HepG2 (cell line): ENCODE measurements around the gene SAA1. TPM values are rescaled to one million over a fixed set of nuclear protein-coding genes. Genes with fewer than 3 reads are reported as not detected.

Source experiments
- ATAC-seq: fragments of 200-7000 bp; cut with Tn5 transposase; 3 replicates; pipeline ENCODE4 v1.9.1; 2020; ENCODE audit warnings: mild to moderate bottlenecking, moderate library complexity
- BruUV-seq: library from RNA; stranded (reverse); fragments of 400-500 nt; replicated peaks from 2 replicates; lab custom pipeline; 2021; lab: Mats Ljungman, UMichigan
- CTCF ChIA-PET: fragments of 300-600 bp; formaldehyde crosslinking; extraction: SDS; loops from one replicate; lab custom pipeline; 2021; ENCODE audit warnings: low total read pairs, inconsistent platforms, low intra/inter-chr PET ratio; lab: Yijun Ruan, JAX
- POLR2A ChIA-PET: fragments of 350-600 bp; sonication (Branson Sonifier 250); formaldehyde crosslinking; loops from one replicate; lab custom pipeline; 2020; ENCODE audit warnings: antibody characterized with exemption, inconsistent platforms; lab: Yijun Ruan, JAX
- DNase-seq: peaks from one replicate; pipeline ENCODE4 v3.0.0-alpha.2; 2015; ENCODE audit warnings: low spot score
- FAIRE-seq: peaks from 3 replicates; lab custom pipeline; 2011; peaks lifted over from hg19 to GRCh38; lab: Jason Lieb, UNC
- H2AFZ ChIP-seq: one replicate; pipeline ENCODE4 v1.6.1; 2011; ENCODE audit warnings: low read length, inconsistent platforms
- H3K27ac ChIP-seq: fragments of 300-600 bp; 3 replicates; pipeline ENCODE4 v1.8.0; 2011; ENCODE audit warnings: mixed run types, mild to moderate bottlenecking, mixed read lengths, low read length, inconsistent platforms; ENCODE audit not compliant: insufficient read depth; ENCODE audit errors: extremely low read length
- H3K27me3 ChIP-seq, 2 experiments: fragments of 200-600 bp in 1 of 2; 2 replicates in 1 of 2; 3 replicates in 1 of 2; pipeline versions ENCODE4 v1.6.0 to v1.8.0; 2011; ENCODE audit warnings: low read length in 2 of 2, mild to moderate bottlenecking in 2 of 2, moderate library complexity in 2 of 2, inconsistent platforms in 1 of 2; ENCODE audit not compliant: insufficient read depth in 2 of 2, control insufficient read depth in 1 of 2
- H3K36me3 ChIP-seq, 2 experiments: fragments of 200-600 bp in 1 of 2; replicated peaks in 1 of 2; 2 replicates in 1 of 2; 3 replicates in 1 of 2; pipeline versions ENCODE4 v1.5.1 to v1.8.0; 2011; ENCODE audit warnings: low read length in 2 of 2, inconsistent platforms in 1 of 2; ENCODE audit not compliant: insufficient read depth in 2 of 2, control insufficient read depth in 1 of 2
- H3K4me1 ChIP-seq: 2 replicates; pipeline ENCODE4 v1.5.1; 2012; ENCODE audit warnings: low read length, inconsistent platforms; ENCODE audit not compliant: insufficient read depth
- H3K4me2 ChIP-seq: 2 replicates; pipeline ENCODE4 v1.6.0; 2011; ENCODE audit warnings: low read depth, low read length, inconsistent platforms
- H3K4me3 ChIP-seq, 3 experiments: fragments of 200-600 bp in 1 of 3; sonication (generic), shearing (Covaris generic) in 1 of 3; replicated peaks in 1 of 3; 2 replicates each; pipeline ENCODE4 v1.5.1; 2011 to 2016; ENCODE audit warnings: low read length in 3 of 3, inconsistent platforms in 2 of 3, low read depth in 2 of 3, mild to moderate bottlenecking in 2 of 3, control low read depth in 1 of 3, mixed read lengths in 1 of 3; ENCODE audit not compliant: insufficient read depth in 1 of 3
- H3K79me2 ChIP-seq: one replicate; pipeline ENCODE4 v1.6.1; 2011; ENCODE audit warnings: low read length, inconsistent platforms; ENCODE audit not compliant: insufficient read depth
- H3K9ac ChIP-seq: 2 replicates; pipeline ENCODE4 v1.6.0; 2011; ENCODE audit warnings: mild to moderate bottlenecking, low read depth, low read length, inconsistent platforms; ENCODE audit not compliant: insufficient read depth
- H3K9me3 ChIP-seq: 2 replicates; pipeline ENCODE4 v1.5.1; 2012; ENCODE audit warnings: mild to moderate bottlenecking, low read length
- H4K20me1 ChIP-seq: 2 replicates; pipeline ENCODE4 v1.6.0; 2011; ENCODE audit warnings: inconsistent platforms, mild to moderate bottlenecking, low read length, moderate library complexity; ENCODE audit not compliant: insufficient read depth
- ATF4 ChIP-seq, 2 experiments: fragments of 450-650 bp in 1 of 2; sonication (generic) in 1 of 2; formaldehyde crosslinking; IDR thresholded peaks; 2 replicates each; pipeline versions ENCODE4 v1.5.0 to v1.8.0; 2020 to 2022; ENCODE audit warnings: mild to moderate bottlenecking in 1 of 2, missing genetic modification reagents in 1 of 2
- GABPA ChIP-seq, 2 experiments: IDR thresholded peaks; 2 replicates each; pipeline ENCODE4 v1.6.1; 2011 to 2016; ENCODE audit warnings: low read depth in 2 of 2, low read length in 1 of 2, missing biosample characterization in 1 of 2, missing genetic modification characterization in 1 of 2
- GABPB1 ChIP-seq: IDR thresholded peaks from 2 replicates; pipeline ENCODE4 v1.6.1; 2016; ENCODE audit warnings: mild to moderate bottlenecking, missing genetic modification reagents, moderate library complexity, missing compliant biosample characterization
- HOXA3 ChIP-seq: sonication (generic); formaldehyde crosslinking; IDR thresholded peaks from 2 replicates; pipeline ENCODE4 v1.5.0; 2020; ENCODE audit warnings: missing genetic modification reagents
- IKZF5 ChIP-seq: IDR thresholded peaks from 2 replicates; pipeline ENCODE4 v1.6.1; 2018; ENCODE audit warnings: missing genetic modification reagents, mild to moderate bottlenecking, missing compliant biosample characterization
- KLF11 ChIP-seq: IDR thresholded peaks from 2 replicates; pipeline ENCODE4 v1.6.1; 2016; ENCODE audit warnings: missing compliant biosample characterization
- MYC ChIP-seq: sonication (generic); formaldehyde crosslinking; IDR thresholded peaks from 2 replicates; pipeline ENCODE4 v1.9.0; 2021; ENCODE audit warnings: missing genetic modification reagents, borderline replicate concordance
- RBAK ChIP-seq: sonication (generic); formaldehyde crosslinking; IDR thresholded peaks from 2 replicates; pipeline ENCODE4 v1.5.1; 2020; ENCODE audit warnings: mild to moderate bottlenecking, missing genetic modification reagents
- REL ChIP-seq: sonication (generic); formaldehyde crosslinking; conservative IDR thresholded peaks from 2 replicates; pipeline ENCODE4 v1.8.0; 2022; ENCODE audit warnings: mild to moderate bottlenecking, missing genetic modification reagents, moderate library complexity
- RFXANK ChIP-seq: IDR thresholded peaks from 2 replicates; pipeline ENCODE4 v1.6.1; 2016
- SNAPC5 ChIP-seq: sonication (generic); formaldehyde crosslinking; IDR thresholded peaks from 2 replicates; pipeline ENCODE4 v1.8.1; 2023; ENCODE audit warnings: mild to moderate bottlenecking, missing genetic modification reagents, borderline replicate concordance
- TBX2 ChIP-seq: sonication (generic); formaldehyde crosslinking; IDR thresholded peaks from 2 replicates; pipeline ENCODE4 v1.5.0; 2020; ENCODE audit warnings: missing genetic modification reagents, mild to moderate bottlenecking, borderline replicate concordance
- WIZ ChIP-seq: sonication (generic); formaldehyde crosslinking; IDR thresholded peaks from 2 replicates; pipeline ENCODE4 v1.5.1; 2020; ENCODE audit warnings: mild to moderate bottlenecking, missing genetic modification reagents
- ZFX ChIP-seq: sonication (generic); formaldehyde crosslinking; IDR thresholded peaks from 2 replicates; pipeline ENCODE4 v1.4.0; 2020; ENCODE audit warnings: mild to moderate bottlenecking, low read depth, missing genetic modification reagents, moderate library complexity
- ZNF383 ChIP-seq: sonication (generic); formaldehyde crosslinking; IDR thresholded peaks from 2 replicates; pipeline ENCODE4 v1.4.0; 2020; ENCODE audit warnings: missing genetic modification reagents, mild to moderate bottlenecking, borderline replicate concordance
- ZNF678 ChIP-seq: sonication (generic); formaldehyde crosslinking; IDR thresholded peaks from 2 replicates; pipeline ENCODE4 v1.4.0; 2020; ENCODE audit warnings: mild to moderate bottlenecking, missing genetic modification reagents
- ZZZ3 ChIP-seq: sonication (generic); formaldehyde crosslinking; IDR thresholded peaks from 2 replicates; pipeline ENCODE4 v1.4.0; 2020; ENCODE audit warnings: missing genetic modification reagents, mild to moderate bottlenecking, borderline replicate concordance
- WGBS: methylation state at CpG from one replicate; pipeline ENCODE4 v1.1.6; 2017; ENCODE audit warnings: low lambda C conversion rate; 5-methylcytosine and 5-hydroxymethylcytosine counted together
- in situ Hi-C: cut with HindIII; loops from 2 replicates; pipeline ENCODE4 v1.10.0; 2017; ENCODE audit warnings: low pct_unique_long_range_greater_than_20kb; ENCODE audit not compliant: extremely low pct_ligation_motif_present
- intact Hi-C: fragments of 100-400 bp; cut with micrococcal nuclease; formaldehyde crosslinking; loops from one replicate; pipeline ENCODE4 v1.10.0; 2022; ENCODE audit not compliant: unreplicated experiment
- polyA plus RNA-seq, 8 experiments: library from polyadenylated mRNA; depleted of rRNA in 3 of 8; stranded (reverse) in 7 of 8; unstranded in 1 of 8; fragments of >200 nt; fragmentation: Illumina TruSeq in 4 of 8; extraction: Trizol in 4 of 8; gene quantifications; 2 replicates each; pipeline versions ENCODE4 v1.2.1 to v1.2.3, GENCODE V29; 2011 to 2016; ENCODE audit warnings: low read depth in 4 of 8, missing spikeins in 1 of 8, mixed read lengths in 1 of 8; ENCODE audit not compliant: insufficient read depth in 1 of 8
- total RNA-seq, 5 experiments: library from RNA; depleted of rRNA; stranded (reverse); fragments of >200 nt; fragmentation: Illumina TruSeq; extraction: Trizol; gene quantifications; 2 replicates each; pipeline ENCODE4 v1.2.3, GENCODE V29; 2016; ENCODE audit warnings: low read depth in 1 of 5

Gene SAA1
- total and polyA plus RNA-seq, 2 of the 13 experiments (the other 11 are each of a cell fraction or from before 2014, with no cell fraction given) = not detected

- ChIA-PET POLR2A (interaction anchor here (0.7 to 2.7 kb wide), 7 partner anchors 12 to 369 kb away, joined by 3 to 37 read pairs (median 3); partner anchors contain the start of gene SAA4), CTCF (no interaction called here)
- Histone ChIP-seq H3K79me2 (no peaks in the 10 kb centered on the region), H3K9me3 (no peaks in the 10 kb centered on the region), H3K4me2 (peak overlapping the region; percentile 30), H2AFZ (no peak overlapping the region), H3K4me3 (peak overlapping the region in 1 of 3 experiments; percentile 28; a peak in 1 of 6 replicates), H4K20me1 (no peaks in the 10 kb centered on the region), H3K27ac (peak overlapping the region; percentile 92), H3K27me3 (no peaks in the 10 kb centered on the region), H3K4me1 (peaks cover 60% of the 10 kb centered on the region), H3K9ac (peak overlapping the region; percentile 47; the same call in 1 of the 2 replicates), H3K36me3 (no peaks in the 10 kb centered on the region)
- FAIRE-seq (peak; percentile 96), DNase-seq (peak; percentile 87), ATAC-seq (peak; percentile 93)
- in situ Hi-C loops = no loop called here
- 31% methylated on average over 3 of the region's 3 CpGs for WGBS
- BruUV-seq = no TSS peak
- intact Hi-C loops = no loop called here
- TF ChIP-seq GABPA (IDR thresholded peaks at IDR 0.05; ENCODE audit: low read depth, low read length) (no peak), GABPA (CRISPR knock-in tag; IDR thresholded peaks at IDR 0.05; ENCODE audit: low read depth) (peak; percentile 57; the same call in 1 of the 2 replicates), ZNF383 (CRISPR knock-in tag) (no peak), KLF11 (CRISPR knock-in tag) (peak; percentile 38; the same call in 1 of the 2 replicates), MYC (CRISPR knock-in tag) (0 out of 2 replicates have a peak, but pooled peaks have one; percentile 15), ZNF678 (no peak), REL (CRISPR knock-in tag) (no peak), GABPB1 (CRISPR knock-in tag) (peak; percentile 29; the same call in 1 of the 2 replicates), IKZF5 (peak; percentile 67; the same call in 1 of the 2 replicates), WIZ (0 out of 2 replicates have a peak, but pooled peaks have one; percentile 13), TBX2 (CRISPR knock-in tag) (peak; percentile 71; the same call in 1 of the 2 replicates), RFXANK (CRISPR knock-in tag) (no peak), ZFX (CRISPR knock-in tag) (peak; percentile 96), ATF4 (CRISPR knock-in tag; IDR thresholded peaks at IDR 0.05) (no peak), RBAK (CRISPR knock-in tag) (no peak), ZZZ3 (no peak), HOXA3 (CRISPR knock-in tag) (peak; percentile 54), SNAPC5 (CRISPR knock-in tag) (no peak; the same call in 1 of the 2 replicates)
These were observed 42.3 kb upstream of the SAA1 start for GRCh38 chr11:18223591-18224387.
